GM21367 (cell line): ENCODE results near the gene PCSK7.

Experiments used
- ATAC-seq: cut with Tn5 transposase; IDR thresholded peaks from one replicate; pipeline ENCODE4 v1.9.1; 2021; ENCODE audit not compliant: unreplicated experiment

The PCSK7 gene

DNA sequence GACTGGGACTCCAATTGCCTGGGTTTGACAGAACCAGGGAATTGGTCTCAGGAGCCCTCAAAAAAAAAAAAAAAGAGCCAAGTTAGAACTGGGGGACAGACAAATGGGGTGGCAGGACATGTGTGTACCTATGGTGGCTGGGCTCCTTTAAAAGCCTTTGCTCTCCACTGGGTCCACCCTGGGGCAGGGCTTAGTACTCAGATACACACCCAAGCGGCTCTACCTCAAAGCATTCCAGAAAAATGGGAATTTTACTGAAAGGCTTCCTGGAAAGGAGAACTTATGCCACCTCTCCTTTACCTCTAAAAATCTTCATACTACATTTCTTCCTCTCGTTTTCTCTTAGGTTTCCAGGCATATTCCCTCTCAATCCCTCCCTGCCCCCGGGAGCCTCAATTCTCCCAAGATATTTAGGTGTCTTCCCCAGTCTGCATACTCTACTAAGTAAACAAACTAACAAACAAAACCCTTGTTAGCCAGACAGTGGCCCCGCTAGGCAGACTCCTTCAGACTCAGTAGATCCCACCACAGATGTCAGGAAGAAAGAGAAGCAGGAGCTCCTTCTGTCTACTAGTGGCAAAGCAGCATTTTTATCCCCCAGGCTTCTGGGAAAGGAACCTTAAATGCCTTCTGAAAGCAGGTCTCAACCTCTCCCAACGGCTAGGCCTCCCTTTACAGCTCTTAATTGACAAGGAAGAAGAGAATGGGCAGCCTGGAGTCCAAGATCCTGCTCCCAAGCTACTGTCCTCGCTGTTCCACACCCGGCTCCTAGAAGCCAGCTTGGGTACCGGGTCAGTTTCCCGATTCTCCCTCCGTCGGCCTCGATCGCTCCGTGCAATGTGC, 653 bp downstream of the PCSK7 start:
- no peak for ATAC-seq

DNA sequence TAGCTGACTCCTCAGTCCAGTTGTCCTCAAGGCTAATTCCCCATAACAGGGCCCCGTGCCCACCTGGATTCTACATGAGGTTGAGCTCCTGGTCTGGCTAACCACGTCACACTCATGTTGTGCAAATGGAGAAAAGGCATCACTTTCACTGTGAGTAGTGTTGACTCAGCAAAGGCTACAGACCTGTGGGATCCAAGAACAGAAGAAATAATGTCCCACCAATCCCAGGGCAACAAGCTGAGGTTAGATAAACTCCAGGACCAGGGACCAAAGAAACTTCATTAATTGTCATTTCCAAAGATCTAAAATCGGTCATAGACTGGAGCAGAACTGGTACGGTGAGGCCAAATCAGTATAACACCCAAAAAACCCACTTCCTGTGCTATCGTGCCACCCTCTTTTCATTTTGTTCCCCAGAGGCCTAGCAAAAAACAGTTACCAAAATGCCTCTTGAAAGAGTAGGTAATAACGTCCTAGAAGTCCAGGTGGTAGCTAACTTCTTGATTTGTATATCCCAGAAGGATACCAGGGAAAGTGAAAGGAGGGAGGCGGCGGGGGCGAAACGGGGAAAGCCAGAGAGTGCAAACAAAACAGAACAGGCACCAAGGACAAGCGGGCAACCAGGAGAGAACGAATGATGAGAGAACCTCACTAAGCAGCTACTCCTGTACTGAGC, 1.4 kb downstream of the PCSK7 start:
- ATAC-seq, result peak; percentile 26

DNA sequence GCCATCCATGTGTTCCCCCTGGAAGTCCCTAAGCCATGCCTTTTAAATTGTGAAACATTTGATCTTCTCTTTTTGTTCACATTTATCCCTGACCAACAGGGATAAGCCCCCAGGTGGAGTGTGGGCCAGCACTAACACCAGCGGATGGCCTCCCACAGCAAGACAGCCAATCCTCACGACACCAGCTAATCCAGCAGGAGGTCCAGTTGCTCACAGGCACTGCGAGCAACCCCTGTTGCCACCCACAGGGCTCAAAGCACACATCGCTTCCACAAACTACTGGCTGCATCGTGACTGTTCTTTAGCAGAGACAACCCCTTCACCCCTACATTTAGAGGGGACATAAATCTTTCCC, 2.0 kb downstream of the PCSK7 start:
- ATAC-seq, result no peak

DNA sequence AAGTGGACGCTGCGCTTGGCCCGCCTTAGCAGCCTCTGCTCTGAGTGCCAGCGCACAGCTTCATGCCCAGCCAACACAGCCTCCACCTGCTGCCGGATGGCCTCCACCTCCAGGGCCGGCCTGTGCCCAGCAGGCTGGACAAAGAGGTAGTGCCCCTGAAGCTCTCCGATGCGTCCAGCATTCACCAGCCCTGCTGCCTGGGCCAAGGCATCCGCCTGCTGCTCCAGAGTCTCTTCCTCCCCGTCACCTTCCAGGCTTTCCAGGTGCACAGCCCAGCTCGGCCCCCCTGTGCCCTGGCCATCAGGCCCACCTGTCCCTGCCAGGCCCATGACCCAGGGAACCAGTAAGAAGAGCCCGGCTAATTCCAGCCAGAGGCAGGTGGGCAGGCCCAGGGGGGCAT, 2.5 kb downstream of the PCSK7 start:
- no peak for ATAC-seq

DNA sequence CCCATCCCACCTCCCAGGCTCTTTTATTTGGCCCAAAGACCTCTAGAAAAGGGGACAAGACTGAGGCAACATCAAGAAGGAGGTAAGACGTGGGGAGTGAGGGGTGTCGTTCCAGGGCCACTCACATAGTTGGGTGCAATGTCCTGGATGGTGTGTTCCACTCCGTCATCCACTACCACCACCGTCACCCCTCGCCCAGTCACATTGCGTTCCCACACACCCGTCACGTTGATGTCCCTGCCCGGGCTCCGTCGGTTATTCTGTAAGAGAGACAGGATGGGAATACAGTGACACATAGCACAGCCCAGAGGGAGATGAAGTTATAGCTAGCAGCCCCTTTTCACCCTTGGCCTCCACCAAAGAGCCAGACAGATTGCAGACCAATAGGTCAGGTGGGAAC, 3.8 kb downstream of the PCSK7 start:
- no peak for ATAC-seq

DNA sequence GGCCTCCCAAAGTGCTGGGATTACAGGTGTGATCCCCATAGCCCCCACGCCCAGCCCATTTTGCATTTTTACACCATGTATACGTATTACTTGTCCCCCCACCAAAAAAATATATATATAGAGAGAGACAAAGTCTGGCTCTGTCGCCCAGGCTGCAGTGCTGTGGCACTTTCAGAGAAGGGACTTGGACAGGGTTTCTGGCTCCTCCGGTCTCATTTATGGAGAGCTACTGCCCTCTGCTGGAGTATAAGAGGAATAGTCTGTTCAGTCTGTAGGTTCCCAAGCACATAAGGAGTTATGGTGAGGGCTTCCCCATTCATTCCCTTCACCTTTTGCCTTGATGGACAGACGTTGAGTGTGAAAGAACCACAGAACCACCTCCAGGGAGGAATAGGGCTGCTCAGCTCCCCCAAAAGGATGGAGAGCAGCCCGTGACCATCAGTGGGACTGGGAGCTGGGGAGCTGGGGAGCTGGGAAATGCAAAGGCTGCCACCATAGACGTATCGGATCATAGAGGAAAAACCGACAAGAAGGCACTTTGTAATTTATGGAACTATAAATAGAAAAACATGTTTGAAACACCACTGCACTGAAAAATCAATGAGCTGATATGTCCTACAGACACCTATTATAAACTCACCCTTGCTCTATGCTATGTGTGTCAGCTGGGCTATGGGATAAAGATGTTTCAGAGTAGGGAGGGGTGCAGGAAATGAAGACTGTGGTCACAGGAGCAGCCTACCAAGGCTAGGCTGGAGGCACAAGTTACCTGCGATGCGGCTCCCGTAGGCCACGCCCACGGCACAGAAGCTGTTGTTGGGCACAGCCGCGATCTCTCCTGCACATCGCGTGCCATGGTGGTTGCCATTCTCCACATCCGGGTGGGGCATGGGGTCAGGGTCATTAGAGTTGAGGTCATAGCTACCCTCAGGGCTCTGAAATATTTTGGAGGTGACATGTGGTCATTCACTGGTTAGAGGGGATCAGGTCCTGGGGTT, 5.2 kb downstream of the PCSK7 start:
- ATAC-seq, result no peak

DNA sequence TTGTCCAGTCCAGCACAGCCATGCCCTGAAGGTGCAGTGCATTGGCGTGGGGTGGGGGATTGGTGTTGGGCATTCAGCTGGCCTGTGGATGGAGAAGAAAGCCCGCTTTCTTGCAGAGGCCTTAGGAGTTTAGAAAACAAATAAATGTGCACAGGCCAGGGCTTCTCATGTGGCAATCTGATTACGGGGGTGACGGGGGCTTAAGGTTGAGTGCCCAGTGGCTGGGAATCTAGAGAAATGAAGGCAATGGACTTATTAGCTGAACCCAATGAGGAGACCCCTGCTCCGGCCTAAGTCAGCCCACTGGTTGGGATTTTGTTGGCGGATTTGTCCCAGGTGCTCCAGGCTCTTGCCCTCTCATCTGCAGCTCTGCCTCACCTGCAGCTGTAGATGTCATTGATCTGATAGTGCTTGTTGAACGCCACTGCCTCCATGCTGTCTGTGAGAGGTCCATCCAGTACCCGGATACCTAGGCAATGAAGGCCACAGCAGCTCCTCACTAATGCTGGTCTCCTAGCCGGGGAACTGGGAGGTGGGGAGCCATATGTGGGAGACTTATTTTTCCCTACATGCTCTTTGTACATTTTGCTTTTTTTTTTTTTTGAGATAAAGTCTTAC, 6.2 kb downstream of the PCSK7 start:
- no peak for ATAC-seq

DNA sequence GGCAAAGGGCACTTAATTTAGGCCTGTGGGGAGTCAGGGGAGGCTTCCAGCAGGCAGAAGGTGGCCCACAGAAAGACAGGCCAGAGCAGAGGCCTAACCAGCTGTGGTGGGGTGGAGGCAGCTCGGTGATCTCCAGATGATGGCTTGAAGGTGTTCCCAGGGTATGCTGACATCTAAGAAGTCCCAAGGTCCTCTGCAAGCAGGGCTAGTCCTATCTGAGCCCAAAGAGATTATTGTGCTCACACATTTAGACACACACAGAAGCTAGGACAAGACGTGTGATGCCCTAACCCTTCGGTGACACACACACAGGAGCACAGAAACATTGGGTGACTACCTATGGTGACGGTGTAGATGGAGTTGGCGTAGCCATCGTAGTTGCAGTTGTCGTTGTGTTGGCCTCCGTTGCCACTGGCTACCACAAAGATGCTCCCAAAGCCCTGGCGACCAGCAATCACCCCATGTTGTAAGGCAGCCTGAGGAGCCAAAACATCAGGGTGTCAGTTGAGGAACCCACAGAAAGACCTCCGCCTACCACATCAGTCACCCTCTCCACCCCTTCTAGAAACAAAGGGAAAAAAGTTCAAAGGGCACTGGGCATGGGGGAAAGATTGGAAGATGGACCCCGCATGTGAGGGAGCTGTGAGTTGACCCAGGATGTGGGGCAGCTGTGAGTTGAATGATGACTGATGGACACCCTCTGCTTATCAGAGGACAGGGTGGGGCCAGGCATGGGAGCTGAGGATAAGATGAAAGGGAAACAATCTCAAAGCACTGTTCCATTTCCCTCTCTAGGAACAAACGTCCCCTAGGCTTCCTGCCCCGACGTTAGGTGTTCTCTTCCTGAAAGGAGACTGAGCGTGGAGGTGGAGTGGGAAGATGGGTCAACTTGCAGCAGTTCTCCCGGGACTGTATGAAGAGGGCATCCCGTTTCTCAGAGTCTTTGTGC, 7.9 kb downstream of the PCSK7 start:
- no peak for ATAC-seq

DNA sequence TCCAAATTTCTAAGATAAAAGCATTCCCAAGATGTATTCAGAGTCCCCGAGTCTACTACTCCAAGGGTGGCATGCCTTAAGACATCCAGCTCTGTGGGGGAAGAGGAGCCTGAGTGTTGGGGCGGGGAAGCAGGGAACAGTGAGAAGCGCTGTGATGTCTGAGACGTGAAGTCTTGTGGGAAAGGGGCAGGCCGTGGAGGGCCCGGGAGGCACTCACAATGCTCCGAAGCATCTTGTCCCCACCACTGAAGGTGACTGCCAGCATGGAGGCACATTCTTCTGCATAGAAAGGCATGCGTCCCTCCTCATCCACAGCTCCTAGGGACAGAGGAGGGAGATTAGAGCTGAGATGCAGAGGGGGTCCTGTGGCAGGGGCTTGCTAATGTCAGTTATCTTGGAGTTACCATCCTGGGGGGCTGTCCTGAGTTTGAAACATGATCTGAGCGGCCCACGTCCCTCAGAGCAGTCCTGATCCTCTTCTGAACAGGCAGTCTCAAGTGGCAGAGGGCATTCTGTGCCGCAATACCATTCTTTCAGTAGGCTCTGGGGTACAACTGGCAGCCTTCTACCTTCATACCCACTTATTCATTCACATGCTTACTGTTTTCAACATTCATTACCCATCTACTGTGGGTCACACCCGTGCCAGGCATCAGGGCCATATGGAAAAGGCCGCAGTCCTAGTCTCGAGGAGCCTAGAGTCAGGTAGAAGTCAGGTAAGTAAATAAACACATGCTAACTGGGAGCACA, 8.7 kb downstream of the PCSK7 start:
- ATAC-seq, result no peak

DNA sequence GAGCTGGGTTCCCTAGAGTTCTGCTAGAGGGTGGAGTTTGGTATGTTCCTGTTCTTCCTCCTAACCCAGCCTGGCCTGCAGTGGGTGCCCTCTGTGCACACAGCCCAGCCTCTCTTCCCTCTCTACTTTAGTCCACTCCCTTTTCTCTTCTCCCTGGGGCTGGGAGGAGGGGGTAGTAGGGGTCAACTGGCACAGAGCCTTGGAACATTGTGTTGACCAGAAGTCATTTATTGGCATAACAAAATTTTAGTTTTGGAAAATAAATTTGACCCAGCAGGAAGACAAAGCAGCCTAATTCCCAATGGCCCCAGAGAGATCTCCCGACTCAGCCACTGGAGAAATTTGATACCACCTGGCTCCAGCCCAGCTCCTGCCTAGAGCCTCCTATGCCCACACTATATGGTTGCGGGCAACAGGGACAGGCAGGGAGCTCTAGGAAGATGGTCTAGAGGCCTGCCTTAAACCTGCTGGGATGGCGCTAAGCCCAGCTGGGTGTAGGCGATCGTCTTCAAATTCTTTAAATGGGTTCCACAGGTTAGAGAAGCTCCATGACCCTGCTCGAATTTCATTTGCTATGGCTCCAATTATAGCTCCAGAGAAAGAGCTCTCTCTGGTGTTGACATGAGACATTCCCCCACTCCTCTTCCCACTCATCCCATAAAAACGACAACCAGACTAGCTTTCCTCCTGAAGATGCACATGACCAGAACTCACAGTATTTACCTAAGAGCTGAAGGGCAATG, 9.9 kb downstream of the PCSK7 start:
- no peak for ATAC-seq

DNA sequence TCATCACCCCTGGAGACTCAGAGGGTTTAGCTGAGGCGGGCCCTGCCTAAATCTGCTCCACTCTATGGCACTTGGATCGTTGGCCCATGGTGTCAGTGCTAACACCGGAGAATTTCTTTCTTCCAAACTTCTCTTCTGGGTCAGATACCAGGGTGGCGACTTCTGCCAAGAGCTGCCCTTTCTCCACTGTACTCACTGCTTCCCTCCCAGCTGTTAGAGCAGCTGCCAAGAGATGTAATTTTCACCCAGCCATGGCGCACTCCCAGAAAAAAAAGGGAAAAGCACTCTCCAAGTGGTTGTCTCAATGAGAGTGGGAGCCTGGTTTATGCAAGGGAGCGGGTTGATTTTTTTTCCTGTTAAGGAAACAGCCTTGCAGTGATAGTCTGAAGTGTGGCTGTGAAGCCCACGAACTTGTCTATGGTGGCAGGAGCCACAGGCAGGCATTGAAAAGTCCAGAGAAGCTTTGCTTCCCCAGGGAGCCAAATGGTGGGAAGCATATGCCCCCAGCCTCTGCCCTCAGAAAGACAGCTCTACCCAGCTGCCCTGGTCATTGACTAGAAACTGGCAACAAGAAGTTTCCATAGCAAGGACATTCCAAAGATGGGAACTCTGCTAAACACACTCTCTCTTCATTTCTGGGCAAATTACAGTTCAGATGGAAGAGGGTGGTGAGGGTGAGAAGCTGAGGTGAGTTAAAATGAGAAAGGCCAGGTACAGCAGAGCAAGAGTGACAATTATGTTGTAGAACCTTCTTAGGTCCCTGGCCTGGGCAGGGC, 10.7 kb downstream of the PCSK7 start:
- ATAC-seq, result no peak

DNA sequence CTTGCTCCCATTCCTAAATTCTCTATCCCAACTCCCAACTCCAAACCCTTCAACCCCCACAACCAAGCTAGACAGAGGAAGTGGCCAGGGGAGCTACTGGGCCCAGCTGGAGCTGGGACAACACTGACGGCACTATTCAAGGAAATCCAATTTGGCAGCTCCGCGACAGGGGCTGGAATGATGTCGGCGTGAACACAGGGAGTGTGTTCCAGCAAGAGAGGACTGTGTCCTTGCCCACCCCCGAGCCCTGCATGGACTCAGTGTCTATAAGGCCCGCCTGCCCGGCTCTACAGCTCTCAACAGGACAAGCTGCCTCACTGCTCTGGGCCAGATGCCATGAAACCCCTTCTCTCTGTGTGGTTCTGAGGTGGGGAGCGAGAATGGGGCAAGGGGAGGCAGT, 11.3 kb downstream of the PCSK7 start:
- ATAC-seq, result no peak

DNA sequence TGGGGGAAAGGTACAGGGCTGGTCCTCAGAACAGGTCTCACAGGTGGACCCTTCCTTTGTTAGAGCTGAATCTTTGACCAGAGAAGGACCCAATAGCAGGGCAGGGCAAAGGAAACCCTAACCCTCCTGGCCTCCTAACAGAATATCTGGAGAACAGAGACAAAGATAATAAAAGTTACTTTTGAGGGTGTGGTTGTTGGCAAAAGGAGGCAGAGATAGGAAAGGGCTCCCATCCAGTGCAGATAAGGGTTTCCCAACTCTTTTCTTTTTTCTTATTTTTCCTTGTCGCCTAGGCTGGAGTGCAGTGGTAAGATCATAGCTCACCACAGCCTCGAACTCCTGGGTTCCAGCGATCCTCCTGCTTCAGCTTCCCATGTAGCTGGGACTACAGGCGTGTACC, 11.9 kb downstream of the PCSK7 start:
- ATAC-seq, result no peak

DNA sequence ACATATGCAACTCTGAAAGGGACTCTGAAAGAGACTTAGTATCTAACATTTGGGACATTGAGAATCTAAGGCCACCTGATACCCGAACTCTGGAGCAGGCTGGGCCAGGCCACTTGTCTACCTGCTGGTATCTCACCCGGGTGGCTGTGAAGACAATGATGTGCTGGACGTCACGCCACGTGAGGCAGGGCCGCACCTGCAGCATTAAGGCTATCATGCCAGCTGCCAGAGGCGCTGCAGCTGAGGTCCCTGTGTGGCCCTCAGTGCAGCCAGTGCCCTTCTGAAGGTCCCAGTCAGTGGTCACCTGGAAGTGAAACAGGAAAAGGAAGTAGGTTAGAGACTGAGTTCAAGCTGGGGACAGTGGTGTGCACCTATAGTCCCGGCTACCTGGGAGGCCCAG, 12.4 kb downstream of the PCSK7 start:
- no peak for ATAC-seq

DNA sequence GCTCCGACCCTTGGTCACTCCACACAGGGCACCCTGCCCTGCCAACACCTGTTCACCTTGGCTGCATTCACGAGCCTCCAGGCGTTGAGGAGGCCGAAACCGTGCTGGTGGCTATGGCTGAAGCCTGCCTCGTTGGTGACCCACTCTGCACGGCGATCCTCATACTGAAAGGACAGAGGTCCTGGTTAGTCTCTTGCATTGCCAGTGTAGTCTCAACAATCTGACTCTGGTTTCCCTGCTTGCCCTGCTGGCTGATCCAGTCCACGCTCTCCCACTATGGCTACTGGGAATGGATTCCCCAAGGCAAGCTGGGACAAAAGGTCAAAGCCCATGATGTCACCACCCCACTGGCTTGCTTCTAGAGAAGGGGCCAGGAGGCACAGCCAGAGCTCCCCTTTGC, 12.9 kb downstream of the PCSK7 start:
- ATAC-seq, result no peak

DNA sequence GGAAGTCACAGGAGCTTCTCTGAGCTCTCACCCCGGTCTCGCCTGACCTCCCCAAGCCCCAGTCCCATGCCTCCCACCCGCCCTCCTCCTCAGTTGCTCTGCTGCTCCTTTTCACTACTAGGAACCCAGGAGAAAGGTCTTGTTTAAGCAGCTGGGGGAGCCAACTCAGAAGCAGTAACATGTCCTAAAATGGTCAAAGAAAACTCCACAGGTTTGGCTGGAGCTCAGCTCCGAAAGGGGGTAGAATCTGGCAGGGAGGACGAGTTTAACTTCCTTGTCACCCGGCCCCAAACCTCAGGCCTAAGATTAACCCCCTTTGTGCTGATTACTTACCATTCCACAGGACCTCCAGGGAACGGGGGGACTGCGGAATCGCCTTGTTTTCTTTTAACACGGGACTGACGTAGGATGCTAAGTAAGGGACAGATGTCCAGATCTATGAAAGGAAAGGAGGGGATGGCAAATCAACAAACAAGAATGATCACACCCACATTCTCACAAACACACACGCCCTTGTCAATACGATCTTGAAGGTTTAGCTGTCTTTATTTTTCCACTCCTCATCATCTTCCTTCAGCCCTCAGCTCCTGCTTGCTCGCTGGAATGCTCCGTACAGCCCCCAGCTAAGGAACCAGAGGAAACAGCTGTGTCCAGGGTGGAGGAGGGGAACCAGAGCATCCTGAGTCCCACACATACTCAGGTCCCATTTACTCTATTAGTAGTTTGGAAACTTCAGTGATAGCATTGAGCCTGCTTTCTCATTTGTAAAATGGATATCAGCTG, 13.5 kb downstream of the PCSK7 start:
- no peak for ATAC-seq
